Activated T-helper 1 cell treated with Interleukin-2 at 50 U/mL for 16 hours (primary cell): ENCODE measurements around the gene MLST8.

Source experiments
- DNase-seq: peaks from one replicate; pipeline ENCODE4 v3.0.0-alpha.2; 2020; ENCODE audit warnings: low read depth

Gene MLST8

GRCh38 chr16:2205104-2205966 lies at the start of gene MLST8:
Gene MLST8, plus strand, starts transcription at chr16:2205454. Its CDS starts 632 bp downstream, at chr16:2206086.
- DNase-seq: peak; percentile 92

GRCh38 chr16:2155977-2156848 lies 49.0 kb upstream of the MLST8 start:
- DNase-seq: no peak

- no peak for DNase-seq
These were observed 48.4 kb upstream of the MLST8 start for GRCh38 chr16:2156849-2157224.

GRCh38 chr16:2157480-2158261 lies 47.6 kb upstream of the MLST8 start:
- no peak for DNase-seq

- DNase-seq: no peak
These were observed 47.0 kb upstream of the MLST8 start for GRCh38 chr16:2158262-2158638.

GRCh38 chr16:2159175-2159838 lies 45.9 kb upstream of the MLST8 start:
- no peak for DNase-seq

- no peak for DNase-seq
These were observed 44.2 kb upstream of the MLST8 start for GRCh38 chr16:2160915-2161551.

- no peak for DNase-seq
These were observed 43.3 kb upstream of the MLST8 start for GRCh38 chr16:2161911-2162310.

GRCh38 chr16:2162676-2163118 lies 42.6 kb upstream of the MLST8 start:
- no peak for DNase-seq

GRCh38 chr16:2163211-2163881 lies 41.9 kb upstream of the MLST8 start:
- DNase-seq: peak; percentile 20

GRCh38 chr16:2165861-2166260 lies 39.4 kb upstream of the MLST8 start:
- no peak for DNase-seq

- DNase-seq: no peak
These were observed 38.8 kb upstream of the MLST8 start for GRCh38 chr16:2166263-2167067.

- no peak for DNase-seq
These were observed 38.1 kb upstream of the MLST8 start for GRCh38 chr16:2167068-2167638.

- DNase-seq: no peak
These were observed 35.2 kb upstream of the MLST8 start for GRCh38 chr16:2170080-2170479.

- DNase-seq: no peak
These were observed 34.4 kb upstream of the MLST8 start for GRCh38 chr16:2170587-2171435.

- DNase-seq: no peak
These were observed 33.6 kb upstream of the MLST8 start for GRCh38 chr16:2171601-2172178.

GRCh38 chr16:2172688-2173335 lies 32.4 kb upstream of the MLST8 start:
- DNase-seq: no peak

- no peak for DNase-seq
These were observed 31.9 kb upstream of the MLST8 start for GRCh38 chr16:2173366-2173765.
